ENCODE data around the gene CTIF.

DNA sequence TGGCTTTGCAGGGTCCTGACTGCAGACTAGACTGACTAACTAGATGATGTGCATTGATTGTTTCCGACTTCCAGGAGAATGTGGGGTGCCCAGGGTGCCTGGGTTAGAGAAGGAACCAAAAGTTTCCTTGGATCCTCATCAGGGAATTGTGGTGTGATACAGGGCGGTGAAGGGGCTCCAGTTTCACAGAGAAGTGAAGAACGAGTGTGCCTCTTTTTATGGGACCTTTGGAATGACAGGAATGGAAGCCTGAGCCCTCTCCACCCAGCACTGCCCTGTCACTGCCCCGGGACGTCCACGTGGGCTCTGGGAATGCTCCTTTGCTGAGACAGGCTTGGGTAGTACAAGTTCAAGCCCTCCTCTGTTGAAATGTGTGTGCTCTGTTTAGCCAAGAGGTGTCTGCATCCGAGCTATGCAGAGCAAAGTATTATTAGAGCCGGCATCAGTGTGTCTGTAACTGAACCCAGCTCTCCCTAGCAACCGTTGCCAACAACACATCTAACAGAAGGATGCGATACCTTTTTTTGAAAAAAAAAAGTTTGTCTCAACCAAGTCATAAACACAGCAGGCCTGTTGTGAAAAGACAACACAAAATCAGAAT lies 228.4 kb downstream of the CTIF start:
- TF ChIP-seq GABPA (IDR thresholded peaks at IDR 0.05 in 1 of 2, conservative IDR thresholded peaks at IDR 0.05 in 1 of 2) = no peak
- TF ChIP-seq, protein P1, sequence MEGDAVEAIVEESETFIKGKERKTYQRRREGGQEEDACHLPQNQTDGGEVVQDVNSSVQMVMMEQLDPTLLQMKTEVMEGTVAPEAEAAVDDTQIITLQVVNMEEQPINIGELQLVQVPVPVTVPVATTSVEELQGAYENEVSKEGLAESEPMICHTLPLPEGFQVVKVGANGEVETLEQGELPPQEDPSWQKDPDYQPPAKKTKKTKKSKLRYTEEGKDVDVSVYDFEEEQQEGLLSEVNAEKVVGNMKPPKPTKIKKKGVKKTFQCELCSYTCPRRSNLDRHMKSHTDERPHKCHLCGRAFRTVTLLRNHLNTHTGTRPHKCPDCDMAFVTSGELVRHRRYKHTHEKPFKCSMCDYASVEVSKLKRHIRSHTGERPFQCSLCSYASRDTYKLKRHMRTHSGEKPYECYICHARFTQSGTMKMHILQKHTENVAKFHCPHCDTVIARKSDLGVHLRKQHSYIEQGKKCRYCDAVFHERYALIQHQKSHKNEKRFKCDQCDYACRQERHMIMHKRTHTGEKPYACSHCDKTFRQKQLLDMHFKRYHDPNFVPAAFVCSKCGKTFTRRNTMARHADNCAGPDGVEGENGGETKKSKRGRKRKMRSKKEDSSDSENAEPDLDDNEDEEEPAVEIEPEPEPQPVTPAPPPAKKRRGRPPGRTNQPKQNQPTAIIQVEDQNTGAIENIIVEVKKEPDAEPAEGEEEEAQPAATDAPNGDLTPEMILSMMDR (IDR thresholded peaks at IDR 0.05; ENCODE audit: low read depth, low read length, missing input control) = no peak
- TF ChIP-seq HNF4A (conservative IDR thresholded peaks at IDR 0.05) = no peak
- TF ChIP-seq, protein P2, sequence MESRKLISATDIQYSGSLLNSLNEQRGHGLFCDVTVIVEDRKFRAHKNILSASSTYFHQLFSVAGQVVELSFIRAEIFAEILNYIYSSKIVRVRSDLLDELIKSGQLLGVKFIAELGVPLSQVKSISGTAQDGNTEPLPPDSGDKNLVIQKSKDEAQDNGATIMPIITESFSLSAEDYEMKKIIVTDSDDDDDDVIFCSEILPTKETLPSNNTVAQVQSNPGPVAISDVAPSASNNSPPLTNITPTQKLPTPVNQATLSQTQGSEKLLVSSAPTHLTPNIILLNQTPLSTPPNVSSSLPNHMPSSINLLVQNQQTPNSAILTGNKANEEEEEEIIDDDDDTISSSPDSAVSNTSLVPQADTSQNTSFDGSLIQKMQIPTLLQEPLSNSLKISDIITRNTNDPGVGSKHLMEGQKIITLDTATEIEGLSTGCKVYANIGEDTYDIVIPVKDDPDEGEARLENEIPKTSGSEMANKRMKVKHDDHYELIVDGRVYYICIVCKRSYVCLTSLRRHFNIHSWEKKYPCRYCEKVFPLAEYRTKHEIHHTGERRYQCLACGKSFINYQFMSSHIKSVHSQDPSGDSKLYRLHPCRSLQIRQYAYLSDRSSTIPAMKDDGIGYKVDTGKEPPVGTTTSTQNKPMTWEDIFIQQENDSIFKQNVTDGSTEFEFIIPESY (IDR thresholded peaks at IDR 0.05) = no peak
- TF ChIP-seq, protein P3, sequence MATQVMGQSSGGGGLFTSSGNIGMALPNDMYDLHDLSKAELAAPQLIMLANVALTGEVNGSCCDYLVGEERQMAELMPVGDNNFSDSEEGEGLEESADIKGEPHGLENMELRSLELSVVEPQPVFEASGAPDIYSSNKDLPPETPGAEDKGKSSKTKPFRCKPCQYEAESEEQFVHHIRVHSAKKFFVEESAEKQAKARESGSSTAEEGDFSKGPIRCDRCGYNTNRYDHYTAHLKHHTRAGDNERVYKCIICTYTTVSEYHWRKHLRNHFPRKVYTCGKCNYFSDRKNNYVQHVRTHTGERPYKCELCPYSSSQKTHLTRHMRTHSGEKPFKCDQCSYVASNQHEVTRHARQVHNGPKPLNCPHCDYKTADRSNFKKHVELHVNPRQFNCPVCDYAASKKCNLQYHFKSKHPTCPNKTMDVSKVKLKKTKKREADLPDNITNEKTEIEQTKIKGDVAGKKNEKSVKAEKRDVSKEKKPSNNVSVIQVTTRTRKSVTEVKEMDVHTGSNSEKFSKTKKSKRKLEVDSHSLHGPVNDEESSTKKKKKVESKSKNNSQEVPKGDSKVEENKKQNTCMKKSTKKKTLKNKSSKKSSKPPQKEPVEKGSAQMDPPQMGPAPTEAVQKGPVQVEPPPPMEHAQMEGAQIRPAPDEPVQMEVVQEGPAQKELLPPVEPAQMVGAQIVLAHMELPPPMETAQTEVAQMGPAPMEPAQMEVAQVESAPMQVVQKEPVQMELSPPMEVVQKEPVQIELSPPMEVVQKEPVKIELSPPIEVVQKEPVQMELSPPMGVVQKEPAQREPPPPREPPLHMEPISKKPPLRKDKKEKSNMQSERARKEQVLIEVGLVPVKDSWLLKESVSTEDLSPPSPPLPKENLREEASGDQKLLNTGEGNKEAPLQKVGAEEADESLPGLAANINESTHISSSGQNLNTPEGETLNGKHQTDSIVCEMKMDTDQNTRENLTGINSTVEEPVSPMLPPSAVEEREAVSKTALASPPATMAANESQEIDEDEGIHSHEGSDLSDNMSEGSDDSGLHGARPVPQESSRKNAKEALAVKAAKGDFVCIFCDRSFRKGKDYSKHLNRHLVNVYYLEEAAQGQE (IDR thresholded peaks at IDR 0.05) = no peak
- TF ChIP-seq HNF4G (IDR thresholded peaks at IDR 0.05) = no peak
- TF ChIP-seq RAD21 (IDR thresholded peaks at IDR 0.05) = no peak
- TF ChIP-seq EGR1 (IDR thresholded peaks at IDR 0.05; ENCODE audit: low read depth in 2 of 2) = no peak
- TF ChIP-seq, protein P4, sequence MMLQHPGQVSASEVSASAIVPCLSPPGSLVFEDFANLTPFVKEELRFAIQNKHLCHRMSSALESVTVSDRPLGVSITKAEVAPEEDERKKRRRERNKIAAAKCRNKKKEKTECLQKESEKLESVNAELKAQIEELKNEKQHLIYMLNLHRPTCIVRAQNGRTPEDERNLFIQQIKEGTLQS (IDR thresholded peaks at IDR 0.05) = no peak
- TF ChIP-seq, protein P5, sequence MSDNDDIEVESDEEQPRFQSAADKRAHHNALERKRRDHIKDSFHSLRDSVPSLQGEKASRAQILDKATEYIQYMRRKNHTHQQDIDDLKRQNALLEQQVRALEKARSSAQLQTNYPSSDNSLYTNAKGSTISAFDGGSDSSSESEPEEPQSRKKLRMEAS (IDR thresholded peaks at IDR 0.05) = no peak

All from liver (tissue), 3 donors.